Smooth muscle cell of the brain vasculature (primary cell): ENCODE data around the gene DIP2A.
"Not testable (repeated sequence)": the region's sequence is repeated elsewhere in the genome, so short reads cannot be mapped to it uniquely, and the experiment has no call there.

Source experiments
- DNase-seq: peaks from one replicate; pipeline ENCODE4 v3.0.0-alpha.2; 2012; ENCODE audit warnings: low read depth, low spot score

DIP2A gene

DNA sequence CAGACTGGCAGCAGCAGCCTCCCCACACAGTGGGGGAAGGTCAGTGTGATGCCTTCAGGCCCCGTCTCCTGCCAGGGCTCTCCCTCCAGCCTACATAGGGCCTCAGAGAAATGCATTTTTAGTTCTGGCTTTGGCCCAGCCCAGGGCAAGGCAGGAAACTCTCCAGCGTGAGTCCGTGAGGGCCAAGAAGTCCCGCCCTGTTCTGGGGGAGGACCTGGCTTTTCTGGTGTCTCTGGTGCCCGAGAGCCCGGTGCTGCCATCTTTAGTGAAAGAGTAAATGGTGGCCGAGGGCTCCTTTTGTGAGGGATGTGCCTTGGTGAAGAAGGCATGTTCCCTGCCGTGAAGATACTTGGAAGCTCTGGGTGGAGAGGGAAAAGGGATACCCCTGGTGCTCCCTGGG lies 14.8 kb upstream of the DIP2A start:
- DNase-seq: no peak

DNA sequence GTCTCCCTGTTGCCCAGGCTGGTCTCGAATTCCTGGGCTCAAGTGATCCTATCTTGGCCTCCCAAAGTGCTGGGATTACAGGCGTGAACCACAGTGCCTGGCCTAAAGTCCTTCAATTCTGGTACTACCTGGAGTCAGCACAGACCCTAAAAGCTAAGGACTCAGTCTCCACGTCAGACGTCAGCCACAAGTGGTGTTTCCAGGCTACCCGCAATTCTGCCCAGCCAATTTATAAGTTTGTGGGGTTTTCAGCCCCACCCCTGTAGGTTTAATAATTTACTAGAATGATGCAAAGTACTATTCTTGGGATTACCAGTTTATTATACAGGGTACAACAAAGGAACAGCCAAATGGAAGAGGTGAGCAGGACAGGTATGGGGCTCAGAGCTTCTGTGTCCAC lies 10.6 kb upstream of the DIP2A start:
- no peak for DNase-seq

DNA sequence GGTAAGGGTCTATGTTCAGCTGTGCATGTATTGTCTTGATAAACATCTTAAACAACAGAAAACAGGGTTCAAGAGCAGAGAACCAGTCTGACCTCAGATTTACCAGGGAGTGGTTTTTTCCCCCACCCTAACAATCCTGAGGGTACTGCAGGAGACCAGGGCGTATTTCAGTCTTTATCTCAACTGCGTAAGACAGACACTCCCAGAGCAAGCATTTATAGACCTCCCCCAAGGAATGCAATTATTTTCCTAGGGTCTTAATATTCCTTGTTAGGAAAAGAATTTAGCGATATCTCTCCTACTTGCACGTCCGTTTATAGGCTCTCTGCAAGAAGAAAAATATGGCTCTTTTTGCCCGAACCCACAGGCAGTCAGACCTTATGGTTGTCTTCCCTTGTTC lies 9.8 kb upstream of the DIP2A start:
- not testable (repeated sequence) for DNase-seq

DNA sequence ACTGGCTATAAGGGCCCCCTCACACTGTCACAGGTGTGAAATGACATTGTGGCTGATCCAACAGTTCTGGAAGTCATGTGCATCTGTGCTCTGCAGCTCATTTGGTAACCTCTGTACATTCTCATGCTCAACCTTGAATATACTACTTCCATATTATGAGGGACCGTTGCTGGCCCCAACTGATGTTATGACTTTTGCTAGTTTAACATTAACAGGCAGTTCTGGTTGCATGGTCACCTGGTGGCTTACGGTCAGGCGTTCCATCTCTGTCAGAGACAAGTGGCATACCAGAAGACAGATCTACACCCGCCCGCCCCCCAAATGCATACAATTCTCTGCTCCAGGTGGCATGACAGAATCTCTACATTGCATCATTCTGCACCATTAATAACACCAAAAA lies 6.0 kb upstream of the DIP2A start:
- DNase-seq: no peak

DNA sequence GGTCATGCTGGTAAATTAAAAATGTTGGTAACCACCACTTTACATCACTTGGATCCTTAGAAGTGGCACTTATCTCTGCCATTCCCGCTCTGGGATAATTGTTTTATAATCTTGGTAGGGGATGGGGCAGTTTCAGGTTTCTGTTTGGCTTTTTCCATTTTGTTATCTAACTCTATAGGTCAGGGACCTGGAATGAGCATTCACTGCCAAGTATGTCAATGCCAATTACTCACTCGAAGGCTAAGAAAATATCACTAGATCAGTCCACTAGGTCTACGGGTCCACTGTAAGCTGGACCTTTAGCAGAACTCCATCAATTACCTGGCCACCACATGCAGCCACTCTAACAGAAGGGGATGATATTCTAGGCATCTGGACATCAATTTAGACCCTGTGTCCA lies 4.5 kb upstream of the DIP2A start:
- no peak for DNase-seq

DNA sequence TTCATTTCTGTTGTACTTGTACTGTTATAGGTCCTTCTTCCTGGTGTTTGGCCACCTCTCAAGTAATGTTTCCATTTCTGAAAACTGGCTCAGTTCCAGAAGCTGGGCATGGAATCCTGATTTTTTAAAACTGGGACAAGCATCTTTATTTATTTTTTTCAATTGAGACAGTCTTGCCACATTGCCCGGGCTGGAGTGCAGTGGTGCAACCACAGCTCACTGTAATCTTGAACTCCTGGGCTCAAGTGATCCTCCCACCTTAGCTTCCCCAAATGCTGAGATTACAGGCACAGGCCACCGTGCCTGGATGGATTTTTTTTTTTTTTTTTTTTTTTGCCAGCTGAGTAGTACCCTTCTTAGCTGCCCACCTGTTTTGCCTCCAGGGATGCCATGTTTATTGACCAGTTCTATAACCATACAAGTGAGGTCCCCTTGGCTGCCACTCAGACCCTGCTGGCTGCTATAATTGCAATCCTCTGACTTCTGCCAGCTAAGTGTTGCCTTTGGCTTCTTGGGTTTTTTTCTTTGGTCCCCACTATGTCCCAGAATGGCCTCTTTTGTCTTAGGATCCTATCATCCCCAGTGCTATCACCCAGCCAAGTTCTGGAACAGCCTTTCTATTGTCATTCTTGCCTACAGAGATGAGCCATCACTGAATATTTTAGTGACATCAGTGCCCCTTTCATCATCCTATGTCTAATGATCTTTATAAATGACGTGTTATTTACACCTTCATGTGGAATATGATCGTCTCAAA lies 3.9 kb upstream of the DIP2A start:
- no peak for DNase-seq

DNA sequence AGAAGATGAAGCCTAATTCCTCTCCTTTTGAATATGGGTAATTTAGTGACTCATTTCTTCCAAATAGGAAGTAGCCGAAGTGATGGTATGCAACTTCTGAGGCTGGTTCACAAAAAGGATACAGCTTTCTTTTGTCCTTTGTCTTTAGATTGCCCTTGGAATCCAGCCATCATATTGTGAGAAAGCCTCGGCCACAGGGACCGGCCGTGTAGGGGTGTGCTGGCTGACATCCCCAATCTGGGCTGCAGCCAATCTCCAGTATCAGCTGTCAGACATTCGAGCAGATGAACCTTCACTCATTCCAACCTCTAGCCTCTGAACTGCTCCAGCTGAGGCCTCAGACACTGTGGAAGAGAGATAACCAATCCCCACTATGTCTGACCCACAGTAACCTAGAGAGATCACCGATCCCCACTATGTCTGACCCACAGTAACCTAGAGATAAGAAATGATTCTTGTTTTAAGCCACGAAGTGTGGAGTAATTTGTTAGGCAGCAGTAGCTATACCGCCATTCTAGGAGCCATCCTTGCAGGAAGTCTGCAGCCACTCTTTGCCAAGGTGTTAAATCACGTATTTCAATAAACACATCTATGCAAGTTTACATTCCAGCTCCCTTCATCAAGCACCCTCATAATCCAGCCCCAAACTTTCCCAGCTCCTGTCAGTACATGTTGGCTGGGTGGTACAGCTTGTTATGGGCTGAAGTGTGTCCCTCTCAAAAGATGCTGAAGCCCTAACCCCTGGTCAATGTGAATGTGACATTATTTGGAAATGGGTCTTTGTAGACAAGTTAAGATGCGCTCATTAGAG lies 2.9 kb upstream of the DIP2A start:
- DNase-seq: no peak

DNA sequence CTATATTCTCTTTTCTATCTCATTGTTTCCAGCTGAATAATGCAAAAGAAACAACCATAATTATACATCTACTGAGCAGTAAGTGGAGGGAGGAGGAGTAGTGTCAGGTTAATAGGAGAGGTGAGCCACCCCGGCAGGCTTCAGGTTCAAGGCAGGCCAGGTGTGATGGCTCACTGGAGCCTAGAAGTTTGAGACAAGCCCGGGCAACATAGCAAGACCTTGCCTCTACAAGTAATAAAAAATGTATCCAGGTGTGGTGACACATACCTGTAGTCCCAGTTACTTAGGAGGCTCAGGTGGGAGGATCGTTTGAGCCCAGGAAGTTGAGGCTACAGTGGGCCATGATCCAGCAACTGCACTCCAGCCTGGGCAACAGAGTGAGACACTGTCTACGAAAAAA lies 1.9 kb upstream of the DIP2A start:
- no peak for DNase-seq

DNA sequence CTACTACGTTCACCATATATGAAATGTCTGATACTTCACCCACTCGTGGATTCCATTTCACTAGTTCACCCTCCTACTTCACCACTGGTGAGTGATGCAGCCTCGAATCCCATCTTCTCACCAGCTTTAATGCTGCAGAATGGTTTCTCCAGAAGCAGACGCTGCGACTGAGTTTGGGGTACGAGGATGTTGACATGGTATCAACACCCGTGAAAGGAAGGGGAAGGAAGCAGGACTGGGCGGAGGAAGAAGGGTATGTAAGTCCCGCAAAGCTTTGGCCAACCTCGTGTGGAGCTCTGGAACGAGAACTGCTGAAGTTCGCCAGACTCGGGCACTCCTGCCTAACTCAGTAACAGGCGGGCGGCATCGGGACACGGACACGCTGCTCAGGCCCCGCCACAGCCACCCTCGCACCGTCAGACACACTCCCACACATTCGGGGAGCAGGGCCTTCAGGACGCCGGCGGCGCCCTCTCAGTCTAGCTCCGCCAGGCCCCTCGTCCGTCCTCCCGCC lies 833 bp upstream of the DIP2A start:
- no peak for DNase-seq

DNA sequence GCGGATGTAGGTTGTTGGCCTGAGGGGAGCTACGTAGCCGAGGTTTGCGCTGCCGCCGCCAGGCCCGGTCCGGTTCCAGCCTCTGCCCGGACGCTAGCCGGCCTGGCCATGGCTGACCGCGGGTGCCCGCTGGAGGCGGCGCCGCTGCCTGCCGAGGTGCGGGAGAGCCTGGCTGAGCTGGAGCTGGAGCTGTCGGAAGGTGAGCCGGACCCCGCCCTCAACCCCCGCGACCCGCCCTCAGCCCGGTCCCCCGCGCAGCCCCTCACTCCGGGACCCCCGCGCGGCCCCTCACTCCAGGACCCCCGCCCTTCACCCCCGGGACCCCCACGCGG lies 299 bp downstream of the DIP2A start:
- DNase-seq: no peak

DNA sequence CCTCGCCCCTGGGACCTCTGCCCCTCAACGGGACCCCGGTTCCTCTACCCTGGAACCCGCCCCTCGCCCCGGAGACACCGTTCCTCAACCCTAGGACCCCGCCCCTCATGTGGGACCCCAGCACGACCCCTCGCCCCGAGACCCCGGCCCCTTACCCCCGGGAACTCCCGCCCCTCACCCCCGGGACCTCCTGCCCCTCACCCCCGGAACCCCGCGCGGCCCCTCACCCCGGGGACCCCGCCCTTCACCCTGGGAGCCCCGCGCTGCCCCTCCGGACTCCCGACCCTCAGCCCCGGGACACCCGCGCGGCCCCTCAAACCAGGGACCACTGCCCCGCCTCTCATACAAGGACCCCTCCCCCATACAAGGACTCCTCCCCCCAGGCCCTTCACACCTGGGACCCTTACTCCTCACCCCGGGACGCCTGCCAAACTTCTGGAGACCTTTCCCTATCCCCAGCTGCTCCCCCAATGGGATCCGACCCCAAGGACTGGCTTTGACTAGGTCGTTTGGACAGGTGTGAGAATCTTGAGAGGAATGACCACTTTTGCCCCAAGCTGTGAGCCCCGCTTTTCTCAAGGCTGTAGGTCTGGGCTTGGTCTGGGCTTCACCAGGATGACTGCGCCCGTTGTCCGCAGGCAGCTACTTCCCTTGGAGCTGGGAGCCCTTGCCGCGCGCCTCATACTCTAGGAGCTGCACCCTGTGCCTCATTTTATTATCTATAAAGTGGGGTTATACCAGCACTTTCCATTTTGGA lies 843 bp downstream of the DIP2A start:
- no peak for DNase-seq

DNA sequence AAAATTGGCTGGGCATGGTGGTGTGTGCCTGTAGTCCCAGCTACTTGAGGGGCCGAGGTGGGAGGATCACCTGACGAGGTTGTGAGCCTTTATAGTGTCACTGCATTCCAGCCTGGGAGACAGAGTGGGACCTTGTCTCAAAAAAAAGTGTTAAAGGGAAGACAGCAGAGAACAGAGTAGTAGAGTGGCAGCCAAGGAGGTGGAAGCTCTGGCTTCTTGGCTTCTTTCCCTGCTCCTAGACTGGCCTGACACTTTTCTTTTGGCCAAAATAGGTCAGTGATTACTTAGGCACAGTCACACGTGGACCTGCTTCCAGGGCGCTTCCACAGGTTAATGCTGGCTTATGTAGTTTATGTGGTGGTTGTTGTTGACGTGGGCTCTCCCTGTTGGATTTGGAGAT lies 3.2 kb downstream of the DIP2A start:
- no peak for DNase-seq

DNA sequence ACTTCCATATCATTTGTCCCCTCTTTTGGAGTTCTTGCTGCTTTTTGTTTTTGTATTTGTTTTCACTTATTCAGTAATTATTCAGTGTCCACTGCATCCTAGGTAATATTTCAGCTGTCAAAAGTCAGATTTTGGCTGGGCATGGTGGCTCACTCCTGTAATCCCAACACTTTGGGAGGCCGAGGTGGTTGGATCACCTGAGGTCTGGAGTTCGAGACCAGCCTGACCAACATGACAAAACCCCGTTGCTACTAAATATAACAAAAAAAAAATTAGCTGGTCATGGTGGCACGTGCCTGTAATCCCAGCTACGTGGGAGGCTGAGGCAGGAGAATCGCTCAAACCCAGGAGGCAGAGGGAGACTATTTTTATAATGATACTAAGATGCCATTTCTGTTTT lies 6.5 kb downstream of the DIP2A start:
- DNase-seq: not testable (repeated sequence)

DNA sequence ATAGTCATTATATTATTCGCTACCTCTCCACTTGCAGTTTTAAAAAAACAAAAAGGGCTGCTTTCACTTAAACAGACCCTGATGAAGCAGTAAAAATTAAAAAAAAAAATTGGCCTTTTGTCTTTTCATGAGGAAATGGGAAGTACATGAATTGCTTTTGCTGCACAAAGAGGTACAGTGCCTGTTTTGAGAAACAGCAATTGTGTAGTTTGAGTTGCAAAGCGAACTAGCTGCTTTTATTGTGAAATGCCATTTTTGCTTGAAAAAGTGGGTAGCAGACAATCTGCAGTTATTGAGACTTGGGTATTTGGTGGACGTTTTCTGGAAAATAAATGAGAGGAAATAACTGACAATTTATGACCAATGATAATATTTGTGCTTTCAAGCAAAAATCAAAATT lies 7.0 kb downstream of the DIP2A start:
- DNase-seq: no peak

DNA sequence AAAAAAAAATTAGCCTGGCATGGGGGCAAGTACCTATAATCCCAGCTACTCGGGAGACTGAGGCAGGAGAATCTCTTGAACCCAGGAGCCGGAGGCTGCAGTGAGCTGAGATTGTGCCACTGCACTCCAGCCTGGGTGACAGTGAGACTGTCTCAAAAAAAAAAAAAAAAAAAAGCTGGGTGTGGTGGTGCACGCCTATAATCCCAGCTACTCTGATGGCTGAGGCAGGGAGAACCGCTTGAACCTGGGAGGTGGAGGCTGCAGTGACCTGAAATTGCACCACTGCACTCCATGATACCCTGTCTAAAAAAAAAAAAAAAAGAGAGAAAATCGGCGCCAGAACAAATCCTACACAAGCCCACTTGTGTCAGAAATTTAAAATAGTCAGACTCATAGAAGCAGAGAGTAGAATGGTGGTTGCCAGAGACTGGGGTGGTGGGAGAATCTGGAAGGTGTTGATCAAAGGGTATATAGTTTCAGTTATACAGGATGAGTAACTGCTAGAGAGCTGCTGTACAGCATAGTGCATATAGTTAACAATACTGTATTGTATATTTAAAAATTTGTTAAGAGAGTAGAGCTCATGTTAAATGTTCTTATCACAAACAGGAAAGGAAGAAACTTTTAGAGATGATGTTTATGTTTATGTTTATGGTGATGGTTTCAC lies 9.6 kb downstream of the DIP2A start:
- no peak for DNase-seq

DNA sequence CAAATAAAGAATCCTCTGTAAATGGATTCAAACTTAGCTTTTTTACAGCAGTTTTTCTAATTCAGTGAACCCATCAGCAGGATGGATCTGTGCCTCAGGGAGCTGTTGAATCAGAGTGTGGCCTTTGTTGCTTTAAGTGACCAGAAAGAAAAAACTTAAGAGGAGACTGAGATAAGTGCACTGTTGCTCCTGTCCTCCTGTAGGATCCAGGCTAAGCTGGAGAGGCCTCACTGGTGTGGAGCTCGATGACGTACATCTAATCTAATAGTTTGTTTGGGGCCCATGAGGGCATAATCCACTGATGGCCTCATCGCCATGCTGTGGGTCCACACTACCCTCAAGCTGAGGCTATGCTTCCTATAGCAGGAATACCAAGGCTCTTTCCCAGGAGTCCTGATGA lies 10.6 kb downstream of the DIP2A start:
- no peak for DNase-seq

DNA sequence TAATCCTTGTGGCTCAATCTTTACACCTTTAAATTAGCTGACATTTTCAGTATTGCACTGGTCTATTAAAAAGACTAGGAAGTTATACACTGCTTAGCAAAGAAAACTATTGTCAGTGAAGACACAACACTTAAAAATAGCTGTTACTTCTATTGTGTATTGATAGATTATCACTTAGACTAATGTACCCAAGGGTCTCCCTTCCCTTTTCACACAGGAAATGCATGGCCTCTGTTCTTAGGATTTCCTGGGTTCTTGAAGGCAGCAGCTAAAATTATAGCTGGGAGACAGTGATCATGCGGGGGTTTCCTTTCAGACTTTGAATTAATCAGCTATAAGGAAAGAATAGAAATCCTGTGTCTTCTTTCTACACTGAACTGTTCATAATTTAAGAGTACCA lies 12.8 kb downstream of the DIP2A start:
- DNase-seq: no peak

DNA sequence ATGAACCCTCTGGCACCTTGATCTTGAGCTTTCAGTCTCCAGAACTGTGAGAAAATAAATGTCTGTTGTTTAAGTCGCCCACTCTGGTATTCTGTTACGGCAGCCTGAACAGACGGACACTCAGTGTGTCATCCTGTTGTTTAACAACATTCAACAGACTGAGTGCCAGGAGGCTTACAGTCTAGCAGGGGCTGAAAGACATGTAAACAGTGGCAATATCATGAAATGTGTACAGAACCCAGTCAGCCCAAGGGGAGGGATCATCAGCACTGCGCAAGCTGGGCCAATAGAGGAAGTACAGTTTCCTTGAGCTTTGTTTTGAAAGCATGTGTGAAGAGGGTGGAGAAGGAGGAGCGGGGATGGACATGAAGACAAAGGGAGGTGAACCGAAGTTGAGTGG lies 13.6 kb downstream of the DIP2A start:
- no peak for DNase-seq

DNA sequence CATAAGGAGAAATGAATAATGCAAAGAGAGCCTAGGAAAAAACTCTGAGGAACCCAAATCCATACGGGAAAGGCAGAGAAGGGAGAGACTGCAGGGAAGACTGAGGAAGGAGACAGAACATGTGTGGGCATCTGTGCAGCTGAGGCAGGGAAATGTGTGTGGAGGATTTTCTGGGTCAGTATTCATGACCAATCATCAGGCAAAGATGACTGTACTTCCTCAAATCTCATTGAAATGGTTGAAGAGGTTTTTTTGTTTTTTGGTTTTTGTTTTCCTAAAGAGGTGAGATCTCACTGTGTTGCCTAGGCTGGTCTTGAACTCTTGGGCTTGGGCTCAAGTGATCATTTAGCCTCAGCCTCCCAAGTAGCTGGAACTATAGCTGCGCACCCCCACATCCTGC lies 15.7 kb downstream of the DIP2A start:
- no peak for DNase-seq

DNA sequence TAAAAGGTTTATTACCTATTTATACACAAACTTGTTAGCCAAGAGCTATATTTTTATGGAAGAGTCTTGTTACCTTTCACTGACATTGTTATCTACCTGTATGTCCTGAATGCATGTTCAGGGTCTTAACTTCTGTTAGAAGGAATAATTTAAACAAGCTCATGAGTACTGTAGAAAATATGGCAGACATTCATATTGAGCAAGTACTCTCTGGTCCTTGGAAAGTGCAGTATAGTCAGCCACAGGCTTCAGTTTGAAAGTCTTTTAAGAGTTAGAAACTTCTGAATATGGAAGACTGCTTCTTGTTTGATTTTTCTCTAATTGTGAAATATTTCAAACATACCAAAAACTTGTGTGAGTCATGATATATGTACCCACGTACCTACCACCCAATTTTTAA lies 16.6 kb downstream of the DIP2A start:
- no peak for DNase-seq

DNA sequence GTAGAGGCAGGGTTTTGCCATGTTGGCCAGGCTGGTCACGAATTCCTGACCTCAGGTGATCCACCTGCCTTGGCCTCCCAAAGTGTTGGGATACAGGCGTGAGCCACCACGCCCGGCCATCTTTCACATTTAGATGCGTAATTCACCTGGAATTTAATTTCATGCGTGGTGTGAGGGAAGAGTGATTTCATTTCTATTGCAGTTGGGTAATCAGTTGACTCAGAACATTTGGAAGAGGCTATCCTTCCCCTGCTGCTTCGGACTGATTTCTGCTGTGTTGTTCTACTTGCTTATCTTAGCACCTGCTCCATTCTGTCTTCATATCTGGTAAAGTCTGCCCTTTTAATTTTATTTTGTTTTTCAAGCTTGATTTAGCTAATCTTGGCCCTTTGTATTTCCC lies 19.1 kb downstream of the DIP2A start:
- DNase-seq: no peak

DNA sequence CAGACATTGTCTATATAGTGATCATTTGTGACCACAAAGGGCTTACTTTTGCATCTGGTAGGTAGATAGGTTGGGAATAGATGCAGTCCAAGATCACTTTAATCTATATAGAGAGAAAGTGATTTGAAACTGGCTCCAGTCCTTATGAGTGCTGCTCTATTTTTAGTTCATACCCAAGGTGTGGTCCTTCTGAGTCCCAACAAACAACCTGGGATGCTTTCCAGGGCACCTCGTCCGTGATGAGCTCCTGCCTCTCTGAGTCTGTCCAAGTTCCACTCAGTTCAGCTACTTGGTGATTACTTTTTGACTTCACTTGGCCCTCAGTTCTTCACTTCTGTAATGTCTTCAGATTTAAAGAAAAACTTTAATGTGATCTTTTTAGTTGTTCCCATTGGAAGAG lies 20.2 kb downstream of the DIP2A start:
- no peak for DNase-seq
